Keratinocyte (primary cell): ENCODE data around the gene CAP2.

Source experiments
- CTCF ChIP-seq, 3 experiments: IDR thresholded peaks in 1 of 3; conservative IDR thresholded peaks in 1 of 3; optimal IDR thresholded peaks in 1 of 3; 2 replicates in 2 of 3; 3 replicates in 1 of 3; pipeline versions ENCODE3 to v1.5.1; 2011; ENCODE audit warnings: low read length in 3 of 3, mild to moderate bottlenecking in 3 of 3, moderate library complexity in 2 of 3, control low read depth in 1 of 3, inconsistent platforms in 1 of 3; ENCODE audit not compliant: insufficient read depth in 2 of 3; ENCODE audit errors: extremely low read depth in 1 of 3
- EZH2 ChIP-seq: IDR thresholded peaks from one replicate; pipeline ENCODE4 v1.6.1; 2012; ENCODE audit warnings: inconsistent platforms, mild to moderate bottlenecking, low read length, moderate library complexity

DNA sequence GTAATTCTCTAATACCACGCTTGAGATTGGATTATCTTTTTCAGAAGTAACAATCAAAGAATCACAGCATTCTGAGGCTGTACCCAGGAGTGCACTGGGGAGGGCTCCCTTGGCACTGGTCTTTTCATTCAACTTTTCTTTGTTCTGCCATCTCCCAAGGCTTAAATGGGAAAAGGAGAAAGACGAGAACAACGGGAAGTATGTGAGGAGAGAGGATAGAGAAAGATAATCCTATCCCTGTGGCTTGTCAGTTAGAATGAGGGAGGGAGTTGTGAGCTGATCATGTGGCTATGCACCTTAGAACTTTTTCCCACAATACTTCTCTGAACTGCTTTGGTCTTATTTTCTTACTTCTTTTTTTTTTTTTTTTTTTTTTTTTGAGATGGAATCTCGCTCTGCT is 83.1 kb downstream of the CAP2 start:
- TF ChIP-seq CTCF (optimal IDR thresholded peaks at IDR 0.05 in 1 of 3, IDR thresholded peaks at IDR 0.05 in 1 of 3, conservative IDR thresholded peaks at IDR 0.05 in 1 of 3; ENCODE audit: extremely low read depth in 1 of 3, insufficient read depth in 2 of 3, low read length in 3 of 3) (no peak), EZH2 (no peak)
